ENCODE data around the gene NUDT19.
A peak's percentile ranks its signal among the peaks of the same experiment; 100 is the strongest.
"Not testable (repeated sequence)": the region's sequence is repeated elsewhere in the genome, so short reads cannot be mapped to it uniquely, and the experiment has no call there.

Gene NUDT19

DNA sequence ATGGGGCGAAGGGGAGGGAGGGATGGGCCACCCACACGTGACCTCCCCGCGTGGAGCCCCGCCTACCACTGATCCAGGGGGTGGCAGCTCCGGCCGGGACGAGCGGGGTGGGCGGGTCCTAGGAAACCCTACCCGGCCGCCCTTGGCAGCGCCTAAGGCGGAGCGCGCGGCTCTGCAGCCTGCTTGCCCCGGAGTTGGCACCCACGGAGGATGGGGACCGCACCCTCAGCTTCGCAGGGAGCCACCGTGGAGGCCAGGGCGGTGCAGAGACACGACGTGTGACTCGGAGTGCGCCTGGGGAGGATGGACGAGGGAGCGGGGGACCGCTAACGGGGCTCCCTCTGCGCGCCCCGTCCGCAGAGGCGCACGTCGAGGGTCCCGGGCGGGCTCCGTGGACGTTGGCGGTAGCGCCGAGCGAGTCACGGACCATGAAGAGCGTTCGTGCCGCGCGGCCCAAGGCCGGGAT lies 15.9 kb upstream of the NUDT19 start, which contains the start of gene RGS9BP:
Gene RGS9BP (plus strand): TSS at position 129 of the 466 bp plus-strand sequence. CDS start 416 bp downstream, outside the sequence.
- no peak for DNase-seq (ENCODE audit: low spot score)

DNA sequence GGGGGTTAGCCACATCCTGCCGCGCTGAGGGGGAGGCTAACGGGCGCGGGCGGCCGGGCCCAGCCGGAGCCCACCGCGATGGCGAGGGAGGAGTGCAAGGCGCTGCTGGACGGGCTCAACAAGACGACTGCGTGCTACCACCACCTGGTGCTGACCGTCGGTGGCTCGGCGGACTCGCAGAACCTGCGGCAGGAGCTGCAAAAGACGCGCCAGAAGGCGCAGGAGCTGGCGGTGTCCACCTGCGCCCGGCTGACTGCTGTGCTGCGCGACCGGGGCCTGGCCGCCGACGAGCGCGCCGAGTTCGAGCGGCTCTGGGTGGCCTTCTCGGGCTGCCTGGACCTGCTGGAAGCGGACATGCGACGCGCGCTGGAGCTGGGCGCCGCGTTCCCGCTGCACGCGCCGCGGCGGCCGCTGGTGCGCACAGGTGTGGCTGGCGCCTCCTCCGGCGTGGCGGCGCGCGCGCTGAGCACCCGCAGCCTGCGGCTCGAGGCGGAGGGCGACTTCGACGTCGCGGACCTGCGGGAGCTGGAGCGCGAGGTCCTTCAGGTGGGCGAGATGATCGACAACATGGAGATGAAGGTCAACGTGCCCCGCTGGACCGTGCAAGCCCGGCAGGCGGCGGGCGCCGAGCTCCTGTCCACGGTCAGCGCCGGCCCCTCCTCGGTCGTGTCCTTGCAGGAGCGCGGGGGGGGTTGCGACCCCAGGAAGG lies 15.3 kb upstream of the NUDT19 start:
- DNase-seq (ENCODE audit: low spot score) = peak; percentile 70

- DNase-seq (ENCODE audit: low spot score) = peak; percentile 58
Observed at GRCh38 chr19:32676895-32677359, 14.7 kb upstream of the NUDT19 start.

GRCh38 chr19:32677657-32678056 lies 14.0 kb upstream of the NUDT19 start:
- peak; percentile 90 for DNase-seq (ENCODE audit: low spot score)

- no peak for DNase-seq (ENCODE audit: low spot score)
Observed at GRCh38 chr19:32680986-32681385, 10.6 kb upstream of the NUDT19 start.

- DNase-seq (ENCODE audit: low spot score) = no peak
Observed at GRCh38 chr19:32682317-32682716, 9.3 kb upstream of the NUDT19 start.

DNA sequence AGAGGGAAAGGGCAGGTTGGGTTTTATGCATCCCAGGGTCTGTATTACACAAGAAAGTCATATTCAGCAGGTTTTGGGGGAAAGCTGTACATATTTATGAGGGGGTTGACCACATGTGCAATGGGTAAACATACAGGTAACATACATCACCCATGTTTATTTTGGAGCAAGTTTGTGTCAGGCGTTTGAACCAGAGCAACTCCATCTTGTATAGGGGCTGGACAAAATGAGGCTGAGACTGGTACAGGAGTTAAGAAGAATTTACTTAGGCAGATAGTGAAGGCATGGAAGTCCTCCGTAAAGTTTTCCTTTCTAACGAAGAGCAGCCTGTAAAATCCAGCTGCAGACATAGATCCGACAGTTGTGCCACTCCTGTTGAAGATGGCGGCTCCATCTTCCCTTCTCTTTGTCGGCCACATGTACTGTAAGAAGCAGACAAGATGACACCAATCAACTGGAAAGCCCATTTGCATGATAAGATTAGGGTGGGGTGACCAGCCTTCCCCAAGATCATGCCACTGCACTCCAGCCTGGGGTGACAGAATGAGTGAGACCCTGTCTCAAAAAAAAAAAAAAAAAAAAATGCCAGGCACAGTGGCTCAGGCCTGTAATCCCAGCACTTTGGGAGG lies 4.7 kb upstream of the NUDT19 start:
- DNase-seq (ENCODE audit: low spot score) = no peak

GRCh38 chr19:32687681-32688080 lies 3.9 kb upstream of the NUDT19 start:
- no peak for DNase-seq (ENCODE audit: low spot score)

- DNase-seq (ENCODE audit: low spot score) = no peak
Observed at GRCh38 chr19:32688311-32688710, 3.3 kb upstream of the NUDT19 start.

DNA sequence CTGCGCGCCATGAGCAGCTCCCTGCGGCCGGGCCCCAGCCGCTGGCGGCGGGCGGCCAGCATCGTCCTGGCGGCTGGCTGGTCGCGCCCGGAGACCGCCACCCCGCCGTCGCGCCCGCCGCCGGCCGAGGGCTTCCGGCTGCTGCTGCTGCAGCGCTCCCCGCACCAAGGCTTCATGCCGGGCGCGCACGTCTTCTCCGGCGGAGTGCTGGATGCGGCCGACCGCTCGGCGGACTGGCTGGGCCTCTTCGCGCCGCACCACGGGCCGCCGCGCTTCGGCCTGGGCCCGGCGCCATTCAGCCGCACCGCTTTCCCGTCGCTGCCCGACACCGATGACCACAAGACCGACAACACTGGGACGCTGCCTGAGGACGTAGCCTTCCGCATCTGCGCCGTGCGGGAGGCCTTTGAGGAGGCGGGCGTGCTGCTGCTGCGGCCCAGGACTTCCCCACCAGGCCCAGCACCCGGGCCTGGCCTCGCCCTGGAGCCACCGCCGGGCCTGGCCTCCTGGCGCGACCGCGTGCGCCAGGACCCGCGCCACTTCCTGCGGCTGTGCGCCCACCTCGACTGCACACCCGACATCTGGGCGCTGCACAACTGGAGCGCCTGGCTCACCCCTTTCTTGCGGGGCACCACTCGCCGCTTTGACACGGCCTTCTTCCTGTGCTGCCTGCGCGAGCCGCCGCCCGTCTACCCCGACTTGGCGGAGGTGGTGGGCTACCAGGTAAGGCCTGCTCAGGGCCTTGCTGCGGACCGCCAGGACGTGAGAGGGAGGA lies 518 bp downstream of the NUDT19 start:
- DNase-seq (ENCODE audit: low spot score) = no peak

DNA sequence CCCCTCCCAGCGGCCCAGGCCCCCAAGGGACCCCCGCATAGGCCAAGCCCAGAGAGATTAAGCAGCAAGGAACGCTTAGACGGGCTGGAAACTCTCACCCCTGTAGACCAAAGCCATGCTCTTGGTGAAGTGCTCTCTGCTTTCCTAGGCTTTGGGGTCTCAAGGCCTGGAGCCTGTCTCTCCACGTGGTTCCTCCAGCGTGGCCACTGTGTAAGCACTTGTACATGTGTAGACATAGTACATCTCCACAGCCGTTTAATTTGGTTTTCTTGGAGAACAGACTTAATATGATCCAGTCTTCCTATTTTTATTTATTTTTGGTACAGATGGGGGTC lies 1.1 kb downstream of the NUDT19 start:
- DNase-seq (ENCODE audit: low spot score) = no peak

- not testable (repeated sequence) for DNase-seq (ENCODE audit: low spot score)
Observed at GRCh38 chr19:32693151-32694108, 1.8 kb downstream of the NUDT19 start.

DNA sequence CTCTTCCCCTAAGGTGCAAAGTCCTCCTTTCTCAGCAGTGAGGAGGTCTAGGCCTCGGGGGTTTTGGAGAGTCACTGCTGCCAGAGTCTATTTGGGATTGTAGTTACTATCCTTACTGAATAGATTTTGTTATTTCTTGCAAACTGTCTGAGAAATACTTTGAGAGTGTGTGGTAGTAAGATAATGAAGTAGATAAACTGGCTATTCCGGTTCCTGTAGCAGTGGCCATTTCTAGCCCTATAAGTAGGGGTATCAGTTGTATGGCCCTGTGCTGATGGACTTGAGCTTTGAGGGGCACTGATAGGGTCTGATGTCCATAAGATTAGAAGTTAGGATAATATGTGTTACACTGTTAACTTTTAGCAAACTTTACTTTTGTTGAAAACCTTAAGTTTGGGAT lies 2.7 kb downstream of the NUDT19 start:
- not testable (repeated sequence) for DNase-seq (ENCODE audit: low spot score)

DNA sequence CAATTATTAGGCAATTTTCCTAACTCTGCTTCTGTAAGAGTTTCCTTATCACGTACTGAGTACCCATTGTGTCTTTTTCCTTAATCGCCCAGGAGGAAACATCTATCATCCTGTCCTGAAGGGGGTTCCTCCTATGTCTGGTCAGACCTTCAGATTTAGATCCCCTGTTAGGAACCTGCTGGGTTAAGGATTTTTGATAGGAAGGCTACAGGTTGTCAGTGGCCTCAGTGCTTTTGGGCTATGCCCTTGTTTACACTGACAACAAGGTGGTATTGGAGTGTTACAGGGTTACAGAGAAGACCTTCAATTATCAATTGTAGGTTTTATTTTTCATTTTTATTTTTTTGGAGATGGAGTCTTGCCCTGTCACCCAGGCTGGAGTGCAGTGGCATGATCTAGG lies 3.2 kb downstream of the NUDT19 start:
- DNase-seq (ENCODE audit: low spot score) = not testable (repeated sequence)

GRCh38 chr19:32695506-32695905 lies 3.9 kb downstream of the NUDT19 start:
- not testable (repeated sequence) for DNase-seq (ENCODE audit: low spot score)

DNA sequence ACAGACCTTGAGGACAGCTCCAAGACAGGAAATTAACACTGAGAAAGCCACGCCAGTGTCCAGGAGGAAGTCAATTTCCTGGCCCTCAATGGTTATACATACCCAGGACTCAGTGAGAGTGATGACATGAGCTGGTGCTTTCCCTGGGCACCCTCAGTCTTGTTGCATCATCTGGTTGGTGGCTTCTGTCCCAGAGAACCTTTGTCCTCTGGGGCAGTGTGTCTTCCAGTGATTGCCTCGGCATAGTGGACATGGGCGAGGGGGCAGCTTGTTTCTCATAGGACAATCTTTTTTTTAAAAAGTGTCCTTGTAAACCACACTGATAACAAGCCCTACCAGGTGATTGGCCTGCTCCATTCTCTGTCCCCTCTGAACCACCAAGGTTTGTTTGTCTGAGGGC lies 5.2 kb downstream of the NUDT19 start:
- DNase-seq (ENCODE audit: low spot score) = not testable (repeated sequence)

- not testable (repeated sequence) for DNase-seq (ENCODE audit: low spot score)
Observed at GRCh38 chr19:32700129-32700528, 8.5 kb downstream of the NUDT19 start.

GRCh38 chr19:32702010-32702409 lies 10.4 kb downstream of the NUDT19 start:
- no peak for DNase-seq (ENCODE audit: low spot score)

DNA sequence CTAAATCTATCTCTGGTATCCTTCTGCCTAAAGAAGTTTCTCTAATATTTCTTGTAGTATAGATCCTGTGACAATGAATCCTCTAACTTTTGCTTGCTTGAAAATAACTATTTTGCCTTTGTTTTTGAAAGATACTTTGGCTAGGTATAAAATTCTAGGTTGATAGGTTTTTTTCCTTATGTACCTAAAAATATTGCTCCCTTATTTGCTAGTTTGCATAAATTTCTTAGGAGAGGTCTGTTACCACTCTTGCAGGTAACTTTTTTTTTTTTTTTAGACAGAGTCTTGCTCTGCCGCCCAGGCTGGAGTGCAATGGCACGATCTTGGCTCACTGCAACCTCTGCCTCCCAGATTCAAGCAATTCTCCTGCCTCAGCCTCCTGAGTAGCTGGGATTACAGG lies 12.4 kb downstream of the NUDT19 start:
- not testable (repeated sequence) for DNase-seq (ENCODE audit: low spot score)

DNA sequence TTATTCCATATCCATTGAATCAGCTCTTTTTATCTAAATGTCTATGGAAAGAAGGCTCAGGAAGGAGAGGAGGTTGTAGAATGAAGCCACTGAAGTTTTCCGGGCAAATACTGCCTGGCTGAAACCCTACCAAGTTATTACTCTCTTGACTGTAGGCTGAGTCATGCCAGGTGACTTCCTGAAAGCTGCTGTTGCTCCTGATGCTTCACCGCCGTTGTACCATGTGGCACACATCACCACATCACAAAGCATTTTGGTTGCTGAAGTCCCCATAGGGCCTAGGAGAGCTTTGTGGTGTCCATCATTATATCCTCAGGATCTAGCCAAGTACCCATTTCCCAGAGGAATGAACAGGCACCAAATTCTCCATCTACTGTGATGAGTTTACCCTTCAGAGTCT lies 16.8 kb downstream of the NUDT19 start:
- no peak for DNase-seq (ENCODE audit: low spot score)

GRCh38 chr19:32709032-32709431 lies 17.4 kb downstream of the NUDT19 start:
- no peak for DNase-seq (ENCODE audit: low spot score)

- DNase-seq (ENCODE audit: low spot score) = no peak
Observed at GRCh38 chr19:32711747-32712146, 20.1 kb downstream of the NUDT19 start.
